ENCODE measurements around the gene MAP4. TPM values are rescaled to one million over a fixed set of nuclear protein-coding genes. Genes with fewer than 3 reads are reported as not detected.

The MAP4 gene
- total and polyA plus RNA-seq, 10 donors, result 22.3 to 163 (median 100) TPM

DNA sequence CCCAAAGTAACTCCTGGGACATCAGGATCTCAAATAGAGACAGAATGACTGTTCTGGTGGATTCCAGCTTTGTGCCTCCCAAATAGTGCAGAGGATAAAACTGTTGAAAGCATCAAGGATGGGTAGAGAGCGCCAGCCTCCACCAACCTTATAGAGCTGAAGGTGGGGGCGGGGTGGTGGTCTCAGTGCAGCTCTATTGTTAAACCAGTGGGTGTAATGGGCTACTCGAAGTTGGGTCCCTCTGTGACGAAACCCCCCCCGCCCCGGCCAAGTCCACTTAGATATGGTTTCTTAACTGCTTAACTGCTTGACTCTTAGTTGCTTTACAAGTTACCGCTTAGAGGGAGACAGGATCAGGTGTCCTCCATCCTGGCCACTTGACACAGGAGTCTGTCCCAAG, 190.6 kb downstream of the MAP4 start:
- Histone ChIP-seq H3K4me3 (peak overlapping the region; percentile 69 to 95 (median 88)), H3K9me3 (no peaks in the 10 kb centered on the region), H3K4me1 (peaks cover 18 to 36% (median 27%) of the 10 kb centered on the region in 6 donors), H3K36me3 (peaks cover 0 to 55% (median 42%) of the 10 kb centered on the region in 6 donors), H3K27me3 (replicated peaks in 1 of 7) (no peaks in the 10 kb centered on the region), H3K27ac (peak overlapping the region in 6 of 8 donors; percentile 76 to 87 (median 84))
- 31 to 39% (median 35%) methylated on average over 7 of the region's 7 CpGs for WGBS, 5 donors
- no peak for TF ChIP-seq POLR2AphosphoS5 (IDR thresholded peaks at IDR 0.05)
- intact Hi-C loops (cut with DNase I; ENCODE audit: low total_unique reads), result no loop called here
- no peak for DNase-seq

DNA sequence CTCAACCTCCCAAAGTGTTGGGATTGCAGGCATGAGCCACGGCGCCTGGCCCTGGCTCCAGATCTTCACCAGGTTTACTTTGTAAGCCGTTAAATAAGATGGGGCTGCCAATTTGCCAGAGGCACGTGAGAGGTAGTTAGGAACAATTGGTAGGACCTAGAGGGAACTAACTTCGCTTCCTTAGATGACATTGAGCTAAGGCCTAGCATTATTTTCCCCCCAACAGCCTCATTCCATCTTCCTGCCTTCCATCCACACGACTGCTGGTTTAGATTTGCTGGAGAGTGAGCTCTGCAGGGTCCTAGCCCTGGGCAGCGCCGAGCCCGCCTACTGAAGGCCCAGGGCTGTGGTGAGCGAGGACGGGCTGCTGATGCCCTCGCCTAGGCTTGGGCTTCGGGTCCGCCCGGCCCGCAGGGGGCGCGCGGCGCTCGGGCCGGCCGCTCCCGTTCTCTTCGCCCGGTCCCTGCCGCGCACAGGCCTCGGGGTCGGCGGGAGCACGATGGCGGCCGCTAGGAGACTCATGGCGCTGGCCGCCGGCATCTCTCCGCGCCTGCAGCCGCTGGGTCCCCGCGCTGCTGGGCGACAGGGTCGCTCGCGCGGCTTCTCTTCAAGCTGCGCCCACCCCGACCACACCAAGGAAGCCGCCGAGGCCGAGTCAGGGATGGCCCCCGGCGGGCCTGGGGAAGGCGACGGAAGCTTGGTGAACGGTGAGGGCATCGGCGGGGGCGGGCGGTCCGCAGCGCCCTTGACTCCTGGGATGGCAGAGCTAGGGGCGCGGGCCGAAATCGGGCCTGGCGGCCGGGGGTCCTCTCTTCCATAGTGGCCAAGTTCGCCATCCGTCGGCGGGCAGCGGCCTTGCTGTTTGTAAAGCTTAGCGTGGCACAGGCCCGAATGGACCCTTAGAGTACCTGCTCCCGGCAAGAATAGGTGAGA, 191.4 kb downstream of the MAP4 start:
- peaks cover 0 to 55% (median 41%) of the 10 kb centered on the region in 6 donors for H3K36me3 ChIP-seq
- H3K27ac ChIP-seq, result peak overlapping the region; percentile 76 to 87 (median 84)
- H3K4me3 ChIP-seq, result peak overlapping the region; percentile 69 to 95 (median 88)
- H3K27me3 ChIP-seq (replicated peaks in 1 of 7), result no peaks in the 10 kb centered on the region
- no peaks in the 10 kb centered on the region for H3K9me3 ChIP-seq
- no peak for TF ChIP-seq POLR2A (IDR thresholded peaks at IDR 0.05)
- TF ChIP-seq POLR2AphosphoS5 (IDR thresholded peaks at IDR 0.05), result peak; percentile 68 to 81 (median 76)
- TF ChIP-seq, protein P1, sequence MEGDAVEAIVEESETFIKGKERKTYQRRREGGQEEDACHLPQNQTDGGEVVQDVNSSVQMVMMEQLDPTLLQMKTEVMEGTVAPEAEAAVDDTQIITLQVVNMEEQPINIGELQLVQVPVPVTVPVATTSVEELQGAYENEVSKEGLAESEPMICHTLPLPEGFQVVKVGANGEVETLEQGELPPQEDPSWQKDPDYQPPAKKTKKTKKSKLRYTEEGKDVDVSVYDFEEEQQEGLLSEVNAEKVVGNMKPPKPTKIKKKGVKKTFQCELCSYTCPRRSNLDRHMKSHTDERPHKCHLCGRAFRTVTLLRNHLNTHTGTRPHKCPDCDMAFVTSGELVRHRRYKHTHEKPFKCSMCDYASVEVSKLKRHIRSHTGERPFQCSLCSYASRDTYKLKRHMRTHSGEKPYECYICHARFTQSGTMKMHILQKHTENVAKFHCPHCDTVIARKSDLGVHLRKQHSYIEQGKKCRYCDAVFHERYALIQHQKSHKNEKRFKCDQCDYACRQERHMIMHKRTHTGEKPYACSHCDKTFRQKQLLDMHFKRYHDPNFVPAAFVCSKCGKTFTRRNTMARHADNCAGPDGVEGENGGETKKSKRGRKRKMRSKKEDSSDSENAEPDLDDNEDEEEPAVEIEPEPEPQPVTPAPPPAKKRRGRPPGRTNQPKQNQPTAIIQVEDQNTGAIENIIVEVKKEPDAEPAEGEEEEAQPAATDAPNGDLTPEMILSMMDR (IDR thresholded peaks at IDR 0.05 in 8 of 11, conservative IDR thresholded peaks at IDR 0.05 in 3 of 11), result peak; percentile 27 to 97 (median 87)
- WGBS, 5 donors, result 4 to 8% (median 6%) methylated on average over 40 to 77 of the region's 77 CpGs
- H3K4me1 ChIP-seq, result peaks cover 18 to 36% (median 27%) of the 10 kb centered on the region in 6 donors
- DNase-seq, result peak; percentile 94
- intact Hi-C loops (cut with DNase I; ENCODE audit: low total_unique reads), result no loop called here

DNA sequence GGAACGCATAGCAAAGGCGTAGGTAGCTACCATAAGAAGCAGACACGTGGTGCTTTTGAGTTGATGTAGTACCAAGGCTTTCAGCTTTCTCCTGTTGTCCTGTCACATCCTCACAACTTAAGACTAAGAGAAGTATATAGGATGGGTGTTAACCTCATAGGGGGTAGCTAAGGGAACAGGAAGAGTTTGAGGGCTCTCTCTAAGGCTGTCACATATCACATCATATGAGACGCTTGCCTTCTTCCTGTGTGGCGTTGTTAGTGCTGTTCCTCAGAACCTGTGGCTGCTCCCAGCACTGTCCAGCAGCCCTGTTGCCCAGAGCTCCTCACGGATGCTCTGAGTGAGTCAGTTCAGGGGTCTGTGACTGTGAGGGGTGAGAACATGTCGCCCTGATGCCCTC, 198.6 kb downstream of the MAP4 start:
- no peak for TF ChIP-seq POLR2AphosphoS5 (IDR thresholded peaks at IDR 0.05)
- no peak for TF ChIP-seq POLR2A (IDR thresholded peaks at IDR 0.05)
- TF ChIP-seq, protein P1 (IDR thresholded peaks at IDR 0.05 in 8 of 11, conservative IDR thresholded peaks at IDR 0.05 in 3 of 11), result no peak
- WGBS, 5 donors, result 89 to 95% (median 93%) methylated on average over 7 of the region's 7 CpGs

DNA sequence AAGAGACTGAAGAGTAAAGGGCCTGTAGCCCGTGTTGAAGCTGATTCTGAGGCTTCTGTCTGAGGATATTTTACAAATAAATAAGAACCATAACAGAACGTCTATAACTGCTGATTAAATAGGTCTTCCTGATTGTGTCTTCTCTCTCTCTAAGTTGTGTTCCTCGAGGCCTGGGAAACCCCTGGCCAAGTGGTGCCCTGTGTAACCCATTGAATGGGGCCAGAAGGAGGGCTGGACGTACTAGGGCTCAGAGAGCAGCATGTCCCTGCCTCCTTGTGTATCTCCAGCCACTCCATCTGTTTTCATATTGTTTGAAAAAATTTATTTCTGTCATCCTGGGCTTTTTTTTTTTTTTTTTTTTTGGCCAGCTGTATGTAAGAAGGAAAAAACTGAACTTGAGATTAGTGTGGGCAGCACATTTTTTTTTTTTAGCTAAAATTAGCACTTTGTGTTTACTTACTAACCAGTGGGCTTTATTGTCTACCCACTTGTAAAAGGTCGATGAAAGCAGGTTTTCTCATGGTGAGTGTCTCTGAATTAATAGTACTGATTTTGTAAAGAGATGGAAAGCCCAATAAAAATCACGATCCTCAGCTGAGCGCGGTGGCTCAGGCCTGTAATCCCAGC, 202.6 kb downstream of the MAP4 start:
- 77 to 83% (median 78%) methylated on average over 8 of the region's 8 CpGs for WGBS, 5 donors
- H3K36me3 ChIP-seq, result peaks cover 8 to 99% (median 54%) of the 10 kb centered on the region in 6 donors
- no peak overlapping the region for H3K27ac ChIP-seq

More for the DNA sequence above, 198.6 kb downstream of the MAP4 start:
- intact Hi-C loops (cut with DNase I; ENCODE audit: low total_unique reads), result no loop called here
- no peak overlapping the region for H3K4me3 ChIP-seq
- peaks cover 0 to 5% (median 0%) of the 10 kb centered on the region in 6 donors for H3K4me1 ChIP-seq
- peaks cover 0 to 95% (median 45%) of the 10 kb centered on the region in 6 donors for H3K36me3 ChIP-seq
- no peak overlapping the region for H3K27ac ChIP-seq
- H3K27me3 ChIP-seq (replicated peaks in 1 of 7), result no peaks in the 10 kb centered on the region
- no peaks in the 10 kb centered on the region for H3K9me3 ChIP-seq
- no peak for DNase-seq

More for the DNA sequence above, 202.6 kb downstream of the MAP4 start:
- Histone ChIP-seq H3K4me3 (no peak overlapping the region), H3K9me3 (no peaks in the 10 kb centered on the region), H3K4me1 (peaks cover 0 to 5% (median 0%) of the 10 kb centered on the region in 6 donors), H3K27me3 (replicated peaks in 1 of 7) (no peaks in the 10 kb centered on the region)
- intact Hi-C loops (cut with DNase I; ENCODE audit: low total_unique reads), result no loop called here
- TF ChIP-seq POLR2A (IDR thresholded peaks at IDR 0.05) (no peak), POLR2AphosphoS5 (IDR thresholded peaks at IDR 0.05) (no peak)
- TF ChIP-seq, protein P1 (IDR thresholded peaks at IDR 0.05 in 8 of 11, conservative IDR thresholded peaks at IDR 0.05 in 3 of 11), result no peak
- no peak for DNase-seq
